GM12874 (cell line): Measurements from ENCODE around the gene GLYATL2.
A peak's percentile ranks its signal among the peaks of the same experiment; 100 is the strongest.

Experiments
- TF ChIP-seq, protein P1 (sequence below): IDR thresholded peaks from 2 replicates; pipeline ENCODE4 v1.5.1; 2011; ENCODE audit warnings: low read depth, mild to moderate bottlenecking, control low read depth, low read length, moderate library complexity; ENCODE audit not compliant: insufficient read depth

GLYATL2 gene

DNA sequence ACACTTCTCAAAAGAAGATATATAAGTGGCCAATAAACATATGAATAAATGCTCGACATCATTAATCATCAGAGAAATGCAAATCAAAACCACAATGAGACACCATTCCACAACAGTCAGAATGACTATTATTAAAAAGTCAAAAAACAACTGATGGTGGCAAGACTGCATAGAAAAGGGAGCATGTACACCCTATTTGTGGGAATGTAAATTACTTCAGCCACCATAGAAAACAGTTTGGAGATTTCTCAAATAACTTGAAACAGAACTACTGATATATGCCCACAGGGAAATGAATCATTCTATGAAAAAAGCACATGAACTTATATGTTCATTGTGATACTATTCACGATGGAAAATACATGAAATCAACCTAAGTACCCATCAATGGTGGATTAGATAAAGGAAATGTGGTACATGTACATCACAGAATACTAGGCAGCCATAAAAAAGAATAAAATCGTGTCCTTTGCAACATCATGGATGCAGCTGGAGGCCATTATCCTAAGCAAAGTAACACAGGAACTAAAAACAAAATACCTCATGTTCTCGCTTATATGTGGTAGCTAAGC, 42.4 kb downstream of the GLYATL2 start:
- TF ChIP-seq, protein P1, sequence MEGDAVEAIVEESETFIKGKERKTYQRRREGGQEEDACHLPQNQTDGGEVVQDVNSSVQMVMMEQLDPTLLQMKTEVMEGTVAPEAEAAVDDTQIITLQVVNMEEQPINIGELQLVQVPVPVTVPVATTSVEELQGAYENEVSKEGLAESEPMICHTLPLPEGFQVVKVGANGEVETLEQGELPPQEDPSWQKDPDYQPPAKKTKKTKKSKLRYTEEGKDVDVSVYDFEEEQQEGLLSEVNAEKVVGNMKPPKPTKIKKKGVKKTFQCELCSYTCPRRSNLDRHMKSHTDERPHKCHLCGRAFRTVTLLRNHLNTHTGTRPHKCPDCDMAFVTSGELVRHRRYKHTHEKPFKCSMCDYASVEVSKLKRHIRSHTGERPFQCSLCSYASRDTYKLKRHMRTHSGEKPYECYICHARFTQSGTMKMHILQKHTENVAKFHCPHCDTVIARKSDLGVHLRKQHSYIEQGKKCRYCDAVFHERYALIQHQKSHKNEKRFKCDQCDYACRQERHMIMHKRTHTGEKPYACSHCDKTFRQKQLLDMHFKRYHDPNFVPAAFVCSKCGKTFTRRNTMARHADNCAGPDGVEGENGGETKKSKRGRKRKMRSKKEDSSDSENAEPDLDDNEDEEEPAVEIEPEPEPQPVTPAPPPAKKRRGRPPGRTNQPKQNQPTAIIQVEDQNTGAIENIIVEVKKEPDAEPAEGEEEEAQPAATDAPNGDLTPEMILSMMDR, result no peak

DNA sequence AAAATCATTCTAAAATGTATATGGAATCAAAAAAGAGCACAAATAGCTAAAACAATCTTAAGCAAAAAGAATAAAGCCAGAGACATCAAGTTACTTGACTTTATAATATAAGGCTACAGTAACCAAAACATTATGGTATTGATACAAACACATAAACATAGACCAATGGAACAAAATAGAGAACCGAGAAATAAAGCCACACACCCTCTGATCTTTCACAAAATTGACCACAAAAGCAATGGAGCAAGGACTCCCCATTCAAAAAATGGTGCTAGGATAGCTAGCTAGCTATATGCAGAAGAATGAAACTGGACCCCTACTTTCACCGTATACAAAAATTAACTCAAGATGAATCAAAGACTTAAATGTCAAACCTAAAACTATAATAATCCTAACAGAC, 43.2 kb downstream of the GLYATL2 start:
- TF ChIP-seq, protein P1, result no peak

DNA sequence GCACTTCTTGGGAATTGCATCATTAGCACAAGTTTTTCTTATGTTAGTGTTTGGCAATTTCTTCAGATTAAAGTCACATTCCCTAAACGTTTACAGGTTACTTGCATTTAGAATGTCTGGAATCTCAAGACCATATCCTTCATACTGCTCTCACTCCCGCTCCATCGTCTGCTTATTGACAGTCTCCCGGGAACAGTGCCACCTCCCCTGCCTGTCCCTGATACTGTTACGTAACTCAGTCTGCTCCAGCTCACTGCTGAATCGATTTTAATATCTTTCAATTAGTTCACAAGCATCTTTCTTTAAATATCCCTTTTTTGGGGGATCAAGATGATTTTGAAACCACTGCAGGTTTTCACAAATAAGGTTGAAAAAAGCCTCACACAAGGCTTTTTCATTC, 48.2 kb downstream of the GLYATL2 start:
- TF ChIP-seq, protein P1, result no peak

DNA sequence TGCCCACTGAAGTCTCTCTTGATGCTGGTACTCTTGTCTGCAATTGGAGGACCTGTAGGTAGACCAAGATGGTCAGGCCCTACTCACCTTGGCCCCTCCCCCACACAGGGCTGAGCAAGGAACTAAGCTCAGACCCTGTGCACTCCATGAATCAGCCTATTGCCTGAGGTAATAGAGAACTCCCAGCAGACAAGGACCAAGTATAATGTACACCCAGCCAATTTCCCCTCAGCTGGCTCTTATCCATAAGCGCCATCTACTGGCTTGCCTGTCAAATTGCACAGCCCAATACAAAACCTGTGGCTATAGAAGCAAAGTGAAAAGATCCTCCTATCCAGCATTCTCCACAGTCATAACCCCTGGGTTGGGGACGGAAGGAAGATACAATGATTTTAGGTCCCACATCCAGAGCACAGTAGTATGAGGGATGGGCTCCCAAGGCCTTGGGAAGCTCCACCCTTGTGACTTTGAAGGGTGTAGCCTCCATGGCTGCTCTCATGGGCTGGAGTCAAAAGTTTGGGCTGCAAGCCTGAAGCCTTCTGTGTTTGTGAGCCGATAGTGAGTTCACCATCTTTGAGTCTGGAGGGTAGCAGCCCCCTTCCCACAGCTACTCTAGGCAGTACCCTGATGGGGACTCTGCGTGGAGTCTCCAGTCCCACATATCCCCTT, 56.0 kb downstream of the GLYATL2 start:
- TF ChIP-seq, protein P1, result peak; percentile 84

DNA sequence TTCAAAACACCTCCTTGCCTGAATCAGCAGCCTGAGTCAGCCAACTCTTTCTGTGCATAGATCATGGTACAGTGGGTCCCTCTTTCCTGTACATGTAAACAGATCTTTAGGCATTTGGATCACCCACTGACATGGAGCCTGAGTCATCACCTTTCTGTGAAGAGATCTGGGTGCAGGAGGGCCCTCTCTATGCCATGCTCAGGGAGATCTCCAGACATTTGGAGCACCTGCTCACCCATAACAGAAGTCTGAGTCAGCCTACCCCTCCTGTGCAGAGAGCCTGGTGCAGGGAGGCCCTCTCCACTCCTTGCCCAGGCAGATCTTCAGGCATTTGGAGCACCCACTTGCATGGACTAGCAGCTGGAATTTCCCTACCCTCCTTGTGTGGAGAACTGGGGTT, 56.6 kb downstream of the GLYATL2 start:
- TF ChIP-seq, protein P1, result no peak

DNA sequence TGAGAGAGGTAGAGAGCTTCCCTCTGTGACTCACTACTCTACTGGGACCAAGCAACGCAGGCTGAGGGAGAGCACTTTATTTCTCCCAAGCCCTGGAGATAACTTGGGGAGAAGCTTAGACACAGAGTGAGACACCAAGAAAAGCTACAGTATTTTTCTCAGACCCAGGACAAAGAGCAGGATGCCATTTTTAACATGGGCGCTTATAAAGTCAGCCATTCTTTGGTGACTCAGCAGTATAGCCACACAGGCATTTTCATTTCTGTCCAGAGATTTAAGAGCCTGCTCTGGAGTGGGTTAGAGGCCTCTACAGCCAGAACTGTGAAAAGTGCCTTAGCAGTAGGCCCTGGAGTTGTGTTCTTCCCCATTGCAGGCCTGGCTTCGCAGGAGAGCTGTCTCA, 57.8 kb downstream of the GLYATL2 start:
- TF ChIP-seq, protein P1, result no peak

DNA sequence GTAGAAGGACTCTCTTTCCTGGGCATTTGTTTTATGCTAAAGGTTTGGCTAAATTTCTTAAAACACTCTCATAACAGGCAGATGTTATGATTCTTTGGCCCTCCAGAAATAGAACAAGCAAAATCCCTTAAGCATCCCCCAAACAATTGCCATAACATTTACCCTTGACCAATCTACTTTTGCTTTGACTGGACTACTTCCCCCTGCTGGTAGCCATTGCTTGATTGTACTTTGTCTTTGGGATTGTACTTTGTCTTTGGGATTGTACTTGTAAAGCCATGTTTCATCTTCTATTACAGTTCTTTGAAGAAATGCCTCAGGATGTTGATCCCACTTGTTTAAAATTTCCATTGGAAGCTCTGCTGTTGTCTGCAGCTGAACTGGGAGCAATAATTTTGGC, 59.5 kb downstream of the GLYATL2 start:
- TF ChIP-seq, protein P1, result no peak
